Measurements from ENCODE around the gene ESRRB.
A peak's percentile ranks its signal among the peaks of the same experiment; 100 is the strongest.

The ESRRB gene

GRCh38 chr14:76375947-76376404, at the start of gene ESRRB:
ESRRB (plus strand) TSS chr14:76376137; CDS start chr14:76376402, 265 bp downstream.
- peak; percentile 59 for ATAC-seq
- TF ChIP-seq RARB (CRISPR knock-in tag; IDR thresholded peaks at IDR 0.05) (no peak), SNAI2 (CRISPR knock-in tag; IDR thresholded peaks at IDR 0.05) (no peak), BACH2 (CRISPR knock-in tag; IDR thresholded peaks at IDR 0.05; ENCODE audit: borderline replicate concordance) (no peak), CSDC2 (CRISPR knock-in tag; IDR thresholded peaks at IDR 0.05) (no peak), TCF4 (CRISPR knock-in tag; IDR thresholded peaks at IDR 0.05; ENCODE audit: borderline replicate concordance) (no peak), ZNF8 (CRISPR knock-in tag; IDR thresholded peaks at IDR 0.05) (no peak), GLIS3 (CRISPR knock-in tag; IDR thresholded peaks at IDR 0.05) (no peak), ZNF70 (CRISPR knock-in tag; IDR thresholded peaks at IDR 0.05) (no peak), TOX (CRISPR knock-in tag; IDR thresholded peaks at IDR 0.05; ENCODE audit: borderline replicate concordance) (no peak), ARNTL (CRISPR knock-in tag; IDR thresholded peaks at IDR 0.05; ENCODE audit: borderline replicate concordance, low read depth) (no peak), ZNF565 (CRISPR knock-in tag; conservative IDR thresholded peaks at IDR 0.05; ENCODE audit: low read depth) (no peak), ZFP30 (CRISPR knock-in tag; IDR thresholded peaks at IDR 0.05) (no peak), ISL1 (CRISPR knock-in tag; IDR thresholded peaks at IDR 0.05) (no peak), PPARA (CRISPR knock-in tag; IDR thresholded peaks at IDR 0.05; ENCODE audit: borderline replicate concordance) (no peak)
- TF ChIP-seq, protein P1, sequence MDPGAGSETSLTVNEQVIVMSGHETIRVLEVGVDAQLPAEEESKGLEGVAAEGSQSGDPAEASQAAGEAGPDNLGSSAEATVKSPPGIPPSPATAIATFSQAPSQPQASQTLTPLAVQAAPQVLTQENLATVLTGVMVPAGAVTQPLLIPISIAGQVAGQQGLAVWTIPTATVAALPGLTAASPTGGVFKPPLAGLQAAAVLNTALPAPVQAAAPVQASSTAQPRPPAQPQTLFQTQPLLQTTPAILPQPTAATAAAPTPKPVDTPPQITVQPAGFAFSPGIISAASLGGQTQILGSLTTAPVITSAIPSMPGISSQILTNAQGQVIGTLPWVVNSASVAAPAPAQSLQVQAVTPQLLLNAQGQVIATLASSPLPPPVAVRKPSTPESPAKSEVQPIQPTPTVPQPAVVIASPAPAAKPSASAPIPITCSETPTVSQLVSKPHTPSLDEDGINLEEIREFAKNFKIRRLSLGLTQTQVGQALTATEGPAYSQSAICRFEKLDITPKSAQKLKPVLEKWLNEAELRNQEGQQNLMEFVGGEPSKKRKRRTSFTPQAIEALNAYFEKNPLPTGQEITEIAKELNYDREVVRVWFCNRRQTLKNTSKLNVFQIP (CRISPR knock-in tag; IDR thresholded peaks at IDR 0.05; ENCODE audit: borderline replicate concordance, low read depth), result no peak

GRCh38 chr14:76326918-76327689, 48.8 kb upstream of the ESRRB start:
- TF ChIP-seq ZFP3 (CRISPR knock-in tag; IDR thresholded peaks at IDR 0.05) (no peak), ZNF70 (CRISPR knock-in tag; IDR thresholded peaks at IDR 0.05) (no peak), RARB (CRISPR knock-in tag; IDR thresholded peaks at IDR 0.05) (no peak), ZNF565 (CRISPR knock-in tag; conservative IDR thresholded peaks at IDR 0.05; ENCODE audit: low read depth) (no peak), TCF4 (CRISPR knock-in tag; IDR thresholded peaks at IDR 0.05; ENCODE audit: borderline replicate concordance) (no peak), ZC3H10 (CRISPR knock-in tag; IDR thresholded peaks at IDR 0.05) (no peak), CSRNP3 (CRISPR knock-in tag; IDR thresholded peaks at IDR 0.05) (no peak), ESRRG (CRISPR knock-in tag; IDR thresholded peaks at IDR 0.05) (no peak), CSDC2 (CRISPR knock-in tag; IDR thresholded peaks at IDR 0.05) (no peak), OSR1 (CRISPR knock-in tag; IDR thresholded peaks at IDR 0.05) (no peak), ZNF8 (CRISPR knock-in tag; IDR thresholded peaks at IDR 0.05) (no peak)
- ATAC-seq, result no peak

DNA sequence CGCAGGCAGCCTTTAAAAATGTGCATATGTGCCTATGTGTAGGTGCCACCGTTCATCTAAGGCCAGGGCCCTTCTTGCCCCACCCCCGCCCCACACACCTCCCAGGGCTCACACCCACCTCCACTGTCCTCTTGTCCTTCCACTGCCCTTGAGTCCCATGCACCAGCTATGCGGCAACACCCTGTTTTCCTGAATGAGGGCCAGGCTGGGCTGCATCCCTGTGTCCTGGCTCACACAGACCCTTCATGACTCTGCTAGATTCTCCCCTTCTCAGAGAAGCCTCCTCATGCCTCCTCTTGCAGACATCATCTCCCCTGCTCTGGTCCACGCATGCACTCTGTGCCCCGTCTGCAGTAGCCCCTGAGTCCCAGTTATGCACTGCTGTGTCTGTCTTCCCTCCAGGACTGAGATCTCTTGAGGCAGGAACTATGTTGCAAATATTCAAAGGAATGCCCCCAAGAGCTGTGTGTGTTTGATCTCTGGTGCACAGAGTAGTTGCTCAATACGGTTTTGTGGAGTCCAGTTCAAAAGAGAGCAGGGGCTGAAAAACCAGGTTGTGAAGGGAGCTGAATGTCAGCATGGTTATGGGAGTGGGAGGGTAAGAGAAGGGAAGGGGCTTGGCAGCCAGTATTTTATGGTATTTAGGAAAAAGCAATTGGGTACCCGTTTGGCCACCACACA, 47.3 kb upstream of the ESRRB start:
- no peak for ATAC-seq

More for the DNA sequence above, 47.3 kb upstream of the ESRRB start:
- TF ChIP-seq ESRRG (CRISPR knock-in tag; IDR thresholded peaks at IDR 0.05) (no peak), ZFP3 (CRISPR knock-in tag; IDR thresholded peaks at IDR 0.05) (no peak), CSDC2 (CRISPR knock-in tag; IDR thresholded peaks at IDR 0.05) (no peak), ZFP30 (CRISPR knock-in tag; IDR thresholded peaks at IDR 0.05) (no peak), ZNF8 (CRISPR knock-in tag; IDR thresholded peaks at IDR 0.05) (no peak), ARNTL (CRISPR knock-in tag; IDR thresholded peaks at IDR 0.05; ENCODE audit: borderline replicate concordance, low read depth) (no peak), BACH2 (CRISPR knock-in tag; IDR thresholded peaks at IDR 0.05; ENCODE audit: borderline replicate concordance) (no peak), CREB5 (CRISPR knock-in tag; IDR thresholded peaks at IDR 0.05; ENCODE audit: low read depth) (no peak), SNAI2 (CRISPR knock-in tag; IDR thresholded peaks at IDR 0.05) (no peak), TOX (CRISPR knock-in tag; IDR thresholded peaks at IDR 0.05; ENCODE audit: borderline replicate concordance) (no peak)
- TF ChIP-seq, protein P2, sequence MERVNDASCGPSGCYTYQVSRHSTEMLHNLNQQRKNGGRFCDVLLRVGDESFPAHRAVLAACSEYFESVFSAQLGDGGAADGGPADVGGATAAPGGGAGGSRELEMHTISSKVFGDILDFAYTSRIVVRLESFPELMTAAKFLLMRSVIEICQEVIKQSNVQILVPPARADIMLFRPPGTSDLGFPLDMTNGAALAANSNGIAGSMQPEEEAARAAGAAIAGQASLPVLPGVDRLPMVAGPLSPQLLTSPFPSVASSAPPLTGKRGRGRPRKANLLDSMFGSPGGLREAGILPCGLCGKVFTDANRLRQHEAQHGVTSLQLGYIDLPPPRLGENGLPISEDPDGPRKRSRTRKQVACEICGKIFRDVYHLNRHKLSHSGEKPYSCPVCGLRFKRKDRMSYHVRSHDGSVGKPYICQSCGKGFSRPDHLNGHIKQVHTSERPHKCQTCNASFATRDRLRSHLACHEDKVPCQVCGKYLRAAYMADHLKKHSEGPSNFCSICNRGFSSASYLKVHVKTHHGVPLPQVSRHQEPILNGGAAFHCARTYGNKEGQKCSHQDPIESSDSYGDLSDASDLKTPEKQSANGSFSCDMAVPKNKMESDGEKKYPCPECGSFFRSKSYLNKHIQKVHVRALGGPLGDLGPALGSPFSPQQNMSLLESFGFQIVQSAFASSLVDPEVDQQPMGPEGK (CRISPR knock-in tag; IDR thresholded peaks at IDR 0.05; ENCODE audit: borderline replicate concordance), result no peak
